ENCODE data around the gene PARD6G.

Gene PARD6G

DNA sequence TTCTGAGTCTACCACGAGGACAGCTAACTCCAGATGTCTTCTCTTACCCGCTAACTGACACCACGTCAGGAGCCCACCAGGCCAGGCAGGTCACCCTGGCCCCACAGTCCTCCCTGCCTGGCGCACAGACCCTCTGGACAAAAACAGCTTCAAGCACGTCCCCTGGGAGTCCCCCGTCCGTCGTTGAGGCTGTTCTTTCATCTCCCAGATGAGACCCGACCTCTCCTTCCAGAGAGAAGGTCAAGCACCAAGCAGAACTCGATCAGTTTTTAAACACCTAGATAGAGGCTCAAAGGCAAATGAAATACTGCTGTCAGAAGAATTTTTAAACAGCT, 57.8 kb downstream of the PARD6G start:
- Histone ChIP-seq H3K79me2 (no peaks in the 10 kb centered on the region), H3K4me1 (no peaks in the 10 kb centered on the region), H3K9ac (no peak overlapping the region), H3K36me3 (ENCODE audit: control insufficient read depth, insufficient read depth, low read length) (no peaks in the 10 kb centered on the region), H3K27me3 (ENCODE audit: control insufficient read depth, insufficient read depth, low read length) (no peaks in the 10 kb centered on the region), H3K9me3 (ENCODE audit: control insufficient read depth, low read length) (no peaks in the 10 kb centered on the region), H3K4me3 (ENCODE audit: low read depth, low read length) (no peak overlapping the region), H2AFZ (no peak overlapping the region), H3K27ac (no peak overlapping the region), H3K4me2 (ENCODE audit: low read length) (no peak overlapping the region)
- TF ChIP-seq, protein P1, sequence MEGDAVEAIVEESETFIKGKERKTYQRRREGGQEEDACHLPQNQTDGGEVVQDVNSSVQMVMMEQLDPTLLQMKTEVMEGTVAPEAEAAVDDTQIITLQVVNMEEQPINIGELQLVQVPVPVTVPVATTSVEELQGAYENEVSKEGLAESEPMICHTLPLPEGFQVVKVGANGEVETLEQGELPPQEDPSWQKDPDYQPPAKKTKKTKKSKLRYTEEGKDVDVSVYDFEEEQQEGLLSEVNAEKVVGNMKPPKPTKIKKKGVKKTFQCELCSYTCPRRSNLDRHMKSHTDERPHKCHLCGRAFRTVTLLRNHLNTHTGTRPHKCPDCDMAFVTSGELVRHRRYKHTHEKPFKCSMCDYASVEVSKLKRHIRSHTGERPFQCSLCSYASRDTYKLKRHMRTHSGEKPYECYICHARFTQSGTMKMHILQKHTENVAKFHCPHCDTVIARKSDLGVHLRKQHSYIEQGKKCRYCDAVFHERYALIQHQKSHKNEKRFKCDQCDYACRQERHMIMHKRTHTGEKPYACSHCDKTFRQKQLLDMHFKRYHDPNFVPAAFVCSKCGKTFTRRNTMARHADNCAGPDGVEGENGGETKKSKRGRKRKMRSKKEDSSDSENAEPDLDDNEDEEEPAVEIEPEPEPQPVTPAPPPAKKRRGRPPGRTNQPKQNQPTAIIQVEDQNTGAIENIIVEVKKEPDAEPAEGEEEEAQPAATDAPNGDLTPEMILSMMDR (IDR thresholded peaks at IDR 0.05), result no peak

- Histone ChIP-seq H3K9me3 (ENCODE audit: control insufficient read depth, low read length) (no peaks in the 10 kb centered on the region), H3K27ac (no peak overlapping the region), H3K36me3 (ENCODE audit: control insufficient read depth, insufficient read depth, low read length) (no peaks in the 10 kb centered on the region), H3K4me2 (ENCODE audit: low read length) (no peak overlapping the region), H3K4me1 (no peaks in the 10 kb centered on the region), H2AFZ (no peak overlapping the region), H3K79me2 (no peaks in the 10 kb centered on the region), H3K27me3 (ENCODE audit: control insufficient read depth, insufficient read depth, low read length) (no peaks in the 10 kb centered on the region), H3K9ac (no peak overlapping the region), H3K4me3 (ENCODE audit: low read depth, low read length) (no peak overlapping the region)
- TF ChIP-seq, protein P1 (IDR thresholded peaks at IDR 0.05), result no peak
Observed at GRCh38 chr18:80188643-80189530, 58.4 kb downstream of the PARD6G start.

GRCh38 chr18:80187956-80188642, 59.2 kb downstream of the PARD6G start:
- Histone ChIP-seq H3K27ac (no peak overlapping the region), H3K36me3 (ENCODE audit: control insufficient read depth, insufficient read depth, low read length) (no peaks in the 10 kb centered on the region), H3K27me3 (ENCODE audit: control insufficient read depth, insufficient read depth, low read length) (no peaks in the 10 kb centered on the region), H2AFZ (no peak overlapping the region), H3K79me2 (no peaks in the 10 kb centered on the region), H3K9me3 (ENCODE audit: control insufficient read depth, low read length) (no peaks in the 10 kb centered on the region), H3K4me3 (ENCODE audit: low read depth, low read length) (no peak overlapping the region), H3K4me2 (ENCODE audit: low read length) (no peak overlapping the region), H3K9ac (no peak overlapping the region), H3K4me1 (no peaks in the 10 kb centered on the region)
- TF ChIP-seq, protein P1 (IDR thresholded peaks at IDR 0.05), result no peak

GRCh38 chr18:80185545-80185944, 61.8 kb downstream of the PARD6G start:
- Histone ChIP-seq H3K4me3 (ENCODE audit: low read depth, low read length) (no peak overlapping the region), H3K27me3 (ENCODE audit: control insufficient read depth, insufficient read depth, low read length) (no peaks in the 10 kb centered on the region), H3K27ac (no peak overlapping the region), H3K9me3 (ENCODE audit: control insufficient read depth, low read length) (no peaks in the 10 kb centered on the region), H3K9ac (no peak overlapping the region), H3K4me2 (ENCODE audit: low read length) (no peak overlapping the region), H3K79me2 (no peaks in the 10 kb centered on the region), H2AFZ (no peak overlapping the region), H3K4me1 (peaks cover 4% of the 10 kb centered on the region), H3K36me3 (ENCODE audit: control insufficient read depth, insufficient read depth, low read length) (no peaks in the 10 kb centered on the region)
- TF ChIP-seq, protein P1 (IDR thresholded peaks at IDR 0.05), result no peak

All from parathyroid adenoma (tissue), 2 donors.